ENCODE data around the gene LEF1.
A peak's percentile ranks its signal among the peaks of the same experiment; 100 is the strongest.

LEF1 gene

GRCh38 chr4:108172231-108172752 lies 3.6 kb upstream of the LEF1 start:
- intact Hi-C loops (cut with DNase I; ENCODE audit: low total_unique reads), result no loop called here
- Histone ChIP-seq H3K4me1 (peaks cover 0 to 40% (median 30%) of the 10 kb centered on the region in 4 donors), H3K27ac (no peak overlapping the region), H3K27me3 (peaks cover 0 to 84% of the 10 kb centered on the region in 2 donors), H3K9me3 (no peaks in the 10 kb centered on the region), H3K4me3 (peak overlapping the region; percentile 47 to 67), H3K36me3 (no peaks in the 10 kb centered on the region)
- no peak for DNase-seq
- TF ChIP-seq, protein P1, sequence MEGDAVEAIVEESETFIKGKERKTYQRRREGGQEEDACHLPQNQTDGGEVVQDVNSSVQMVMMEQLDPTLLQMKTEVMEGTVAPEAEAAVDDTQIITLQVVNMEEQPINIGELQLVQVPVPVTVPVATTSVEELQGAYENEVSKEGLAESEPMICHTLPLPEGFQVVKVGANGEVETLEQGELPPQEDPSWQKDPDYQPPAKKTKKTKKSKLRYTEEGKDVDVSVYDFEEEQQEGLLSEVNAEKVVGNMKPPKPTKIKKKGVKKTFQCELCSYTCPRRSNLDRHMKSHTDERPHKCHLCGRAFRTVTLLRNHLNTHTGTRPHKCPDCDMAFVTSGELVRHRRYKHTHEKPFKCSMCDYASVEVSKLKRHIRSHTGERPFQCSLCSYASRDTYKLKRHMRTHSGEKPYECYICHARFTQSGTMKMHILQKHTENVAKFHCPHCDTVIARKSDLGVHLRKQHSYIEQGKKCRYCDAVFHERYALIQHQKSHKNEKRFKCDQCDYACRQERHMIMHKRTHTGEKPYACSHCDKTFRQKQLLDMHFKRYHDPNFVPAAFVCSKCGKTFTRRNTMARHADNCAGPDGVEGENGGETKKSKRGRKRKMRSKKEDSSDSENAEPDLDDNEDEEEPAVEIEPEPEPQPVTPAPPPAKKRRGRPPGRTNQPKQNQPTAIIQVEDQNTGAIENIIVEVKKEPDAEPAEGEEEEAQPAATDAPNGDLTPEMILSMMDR (IDR thresholded peaks at IDR 0.05), result no peak

- Histone ChIP-seq H3K9me3 (no peaks in the 10 kb centered on the region), H3K4me3 (peak overlapping the region in 1 of 2 donors; percentile 67), H3K36me3 (no peaks in the 10 kb centered on the region), H3K4me1 (peaks cover 0 to 48% (median 37%) of the 10 kb centered on the region in 4 donors), H3K27ac (no peak overlapping the region), H3K27me3 (peaks cover 0 to 85% of the 10 kb centered on the region in 2 donors)
- TF ChIP-seq, protein P1 (IDR thresholded peaks at IDR 0.05), result no peak
- intact Hi-C loops (cut with DNase I; ENCODE audit: low total_unique reads), result no loop called here
- DNase-seq, result no peak
These were observed 2.9 kb upstream of the LEF1 start for GRCh38 chr4:108171339-108172230.

- H3K4me1 ChIP-seq, result peaks cover 0 to 53% (median 41%) of the 10 kb centered on the region in 4 donors
- H3K36me3 ChIP-seq, result no peaks in the 10 kb centered on the region
- H3K27me3 ChIP-seq, result peaks cover 0 to 87% of the 10 kb centered on the region in 2 donors
- no peak for DNase-seq
- no peaks in the 10 kb centered on the region for H3K9me3 ChIP-seq
- intact Hi-C loops (cut with DNase I; ENCODE audit: low total_unique reads), result no loop called here
- TF ChIP-seq, protein P1 (IDR thresholded peaks at IDR 0.05), result no peak
- no peak overlapping the region for H3K4me3 ChIP-seq
- no peak overlapping the region for H3K27ac ChIP-seq
These were observed 2.1 kb upstream of the LEF1 start for GRCh38 chr4:108170631-108171338.

GRCh38 chr4:108169664-108170063 lies 932 bp upstream of the LEF1 start:
- Histone ChIP-seq H3K9me3 (no peaks in the 10 kb centered on the region), H3K4me3 (no peak overlapping the region), H3K4me1 (peaks cover 0 to 53% (median 41%) of the 10 kb centered on the region in 4 donors), H3K36me3 (no peaks in the 10 kb centered on the region), H3K27ac (no peak overlapping the region), H3K27me3 (peaks cover 0 to 92% of the 10 kb centered on the region in 2 donors)
- DNase-seq, result no peak
- TF ChIP-seq, protein P1 (IDR thresholded peaks at IDR 0.05), result no peak
- intact Hi-C loops (cut with DNase I; ENCODE audit: low total_unique reads), result no loop called here

GRCh38 chr4:108168160-108168670 lies 517 bp downstream of the LEF1 start:
- TF ChIP-seq, protein P1 (IDR thresholded peaks at IDR 0.05), result no peak
- no peaks in the 10 kb centered on the region for H3K9me3 ChIP-seq
- peaks cover 0 to 99% of the 10 kb centered on the region in 2 donors for H3K27me3 ChIP-seq
- no peak overlapping the region for H3K27ac ChIP-seq
- no peaks in the 10 kb centered on the region for H3K36me3 ChIP-seq
- DNase-seq, result no peak
- H3K4me3 ChIP-seq, result peak overlapping the region; percentile 51 to 60
- intact Hi-C loops (cut with DNase I; ENCODE audit: low total_unique reads), result no loop called here
- peaks cover 0 to 51% (median 39%) of the 10 kb centered on the region in 4 donors for H3K4me1 ChIP-seq
